ENCODE results near the gene ZFAND3.

Gene ZFAND3

DNA sequence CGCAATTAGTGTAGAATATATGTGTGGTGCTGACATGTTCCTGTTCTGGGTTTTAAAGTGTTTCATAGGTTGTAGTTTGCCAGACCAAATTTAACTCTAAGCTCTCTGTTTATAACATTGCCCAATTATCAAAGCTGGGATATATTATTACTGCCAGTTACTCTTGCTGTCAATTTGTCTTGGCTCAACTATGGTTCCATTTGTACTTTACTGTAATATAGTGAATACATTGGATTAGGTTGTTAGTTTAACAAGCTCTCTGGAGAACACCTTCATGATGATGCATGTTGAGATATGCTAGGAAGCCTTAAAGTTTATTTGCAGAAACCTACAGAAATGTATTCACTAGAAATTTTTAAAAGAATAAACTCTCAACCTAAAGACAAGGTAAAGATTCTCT lies 259.6 kb downstream of the ZFAND3 start:
- DNase-seq (ENCODE audit: low read depth), result no peak
- TF ChIP-seq, protein P1, sequence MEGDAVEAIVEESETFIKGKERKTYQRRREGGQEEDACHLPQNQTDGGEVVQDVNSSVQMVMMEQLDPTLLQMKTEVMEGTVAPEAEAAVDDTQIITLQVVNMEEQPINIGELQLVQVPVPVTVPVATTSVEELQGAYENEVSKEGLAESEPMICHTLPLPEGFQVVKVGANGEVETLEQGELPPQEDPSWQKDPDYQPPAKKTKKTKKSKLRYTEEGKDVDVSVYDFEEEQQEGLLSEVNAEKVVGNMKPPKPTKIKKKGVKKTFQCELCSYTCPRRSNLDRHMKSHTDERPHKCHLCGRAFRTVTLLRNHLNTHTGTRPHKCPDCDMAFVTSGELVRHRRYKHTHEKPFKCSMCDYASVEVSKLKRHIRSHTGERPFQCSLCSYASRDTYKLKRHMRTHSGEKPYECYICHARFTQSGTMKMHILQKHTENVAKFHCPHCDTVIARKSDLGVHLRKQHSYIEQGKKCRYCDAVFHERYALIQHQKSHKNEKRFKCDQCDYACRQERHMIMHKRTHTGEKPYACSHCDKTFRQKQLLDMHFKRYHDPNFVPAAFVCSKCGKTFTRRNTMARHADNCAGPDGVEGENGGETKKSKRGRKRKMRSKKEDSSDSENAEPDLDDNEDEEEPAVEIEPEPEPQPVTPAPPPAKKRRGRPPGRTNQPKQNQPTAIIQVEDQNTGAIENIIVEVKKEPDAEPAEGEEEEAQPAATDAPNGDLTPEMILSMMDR (conservative IDR thresholded peaks at IDR 0.05; ENCODE audit: low read depth, low read length), result no peak
- no peak overlapping the region for H3K4me3 ChIP-seq (ENCODE audit: low read length)

DNA sequence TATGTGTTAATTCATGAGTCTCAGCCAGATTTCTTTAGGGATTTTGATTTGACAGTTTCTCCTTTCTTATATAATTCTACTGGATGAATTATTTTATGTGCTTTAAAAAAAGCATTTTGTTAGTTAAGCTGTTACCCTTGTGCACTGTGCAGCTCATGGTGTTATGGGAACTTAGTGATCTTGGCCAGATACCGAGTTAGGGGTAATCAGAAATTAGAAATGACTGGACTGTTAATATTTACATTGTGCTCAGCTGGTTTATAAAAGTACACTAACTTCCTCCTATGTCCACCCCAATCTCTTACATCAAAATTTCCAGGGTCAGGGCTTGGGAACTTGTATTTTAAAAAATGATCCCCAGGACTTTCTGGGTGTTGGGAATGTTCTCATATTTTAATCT lies 260.0 kb downstream of the ZFAND3 start:
- TF ChIP-seq, protein P1 (conservative IDR thresholded peaks at IDR 0.05; ENCODE audit: low read depth, low read length), result no peak
- DNase-seq (ENCODE audit: low read depth), result no peak
- no peak overlapping the region for H3K4me3 ChIP-seq (ENCODE audit: low read length)

DNA sequence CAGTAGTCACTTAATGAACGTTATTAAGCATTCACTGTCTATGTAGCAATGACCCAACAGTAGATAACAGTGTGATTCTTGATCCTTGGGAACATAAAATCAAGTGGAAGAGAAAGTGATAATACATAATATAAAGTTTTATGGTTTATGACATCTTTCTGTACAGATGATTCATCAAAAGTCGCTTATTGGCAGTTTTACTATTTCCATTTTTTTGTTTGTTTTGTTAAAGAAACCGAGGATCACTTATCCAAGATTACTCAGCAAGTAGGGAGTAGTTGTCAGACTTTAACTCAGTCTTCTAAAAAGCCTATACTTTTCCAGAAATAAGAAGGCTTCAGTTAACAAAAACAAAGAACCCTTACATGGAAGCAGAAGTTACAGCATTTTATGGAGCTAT lies 260.8 kb downstream of the ZFAND3 start:
- TF ChIP-seq, protein P1 (conservative IDR thresholded peaks at IDR 0.05; ENCODE audit: low read depth, low read length), result no peak
- no peak overlapping the region for H3K4me3 ChIP-seq (ENCODE audit: low read length)
- no peak for DNase-seq (ENCODE audit: low read depth)

DNA sequence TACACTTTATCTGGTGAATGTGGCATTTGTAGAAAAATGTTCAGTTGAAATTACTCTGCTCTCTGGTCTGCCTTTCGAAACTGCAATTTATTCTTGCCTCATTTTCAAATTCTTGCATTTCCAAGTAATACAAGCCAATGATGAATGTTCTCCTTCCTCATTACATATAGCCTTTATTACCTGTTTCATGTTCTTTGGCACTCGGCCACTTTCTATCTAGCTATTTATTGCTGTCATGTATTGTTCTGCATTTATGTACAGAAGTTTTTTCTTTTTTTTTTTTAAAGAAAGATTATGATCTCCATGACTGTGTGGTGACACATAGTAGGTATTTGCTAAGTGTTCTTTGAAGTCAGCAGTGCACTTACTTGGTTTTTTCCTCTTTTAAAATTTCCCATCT lies 261.4 kb downstream of the ZFAND3 start:
- no peak for DNase-seq (ENCODE audit: low read depth)
- H3K4me3 ChIP-seq (ENCODE audit: low read length), result no peak overlapping the region
- TF ChIP-seq, protein P1 (conservative IDR thresholded peaks at IDR 0.05; ENCODE audit: low read depth, low read length), result no peak

DNA sequence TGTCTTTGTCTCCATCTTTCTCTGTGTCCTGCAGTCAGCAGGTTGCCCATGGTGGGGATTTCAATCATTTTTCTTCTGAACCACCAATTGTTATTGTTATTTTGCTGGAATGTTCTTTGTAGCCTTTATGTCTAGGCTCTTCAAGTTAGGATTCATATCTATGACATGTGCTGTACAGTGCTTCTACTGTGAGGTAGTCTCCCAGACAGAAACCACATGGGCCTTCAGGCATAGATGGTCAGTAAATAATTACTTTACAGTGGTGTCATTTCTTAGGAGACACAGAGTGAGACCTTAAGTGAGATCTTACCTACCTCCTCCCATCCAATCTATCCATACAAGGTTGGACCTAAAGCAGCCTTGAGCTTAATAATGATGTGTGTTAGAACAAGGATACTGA lies 265.5 kb downstream of the ZFAND3 start:
- no peak for DNase-seq (ENCODE audit: low read depth)
- TF ChIP-seq, protein P1 (conservative IDR thresholded peaks at IDR 0.05; ENCODE audit: low read depth, low read length), result no peak
- no peak overlapping the region for H3K4me3 ChIP-seq (ENCODE audit: low read length)

DNA sequence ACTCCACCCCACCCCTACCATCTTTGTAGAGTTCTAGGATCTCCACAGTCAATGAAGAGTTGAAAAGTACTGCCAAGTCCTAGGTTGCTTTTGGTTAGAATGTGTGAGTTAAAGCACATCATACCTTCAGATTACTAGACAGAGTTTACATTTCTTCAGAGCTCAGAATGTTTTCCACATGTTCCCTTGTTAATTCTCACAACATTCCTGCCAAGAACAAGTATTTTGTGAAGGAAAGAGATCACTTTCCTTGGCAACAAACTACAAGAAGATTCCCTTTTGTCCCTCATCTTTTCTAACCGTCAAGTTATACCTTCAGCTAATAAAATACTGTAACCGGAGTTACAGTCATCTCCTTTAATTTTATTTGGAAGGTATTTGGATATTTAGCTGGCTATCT lies 266.8 kb downstream of the ZFAND3 start:
- no peak for DNase-seq (ENCODE audit: low read depth)
- TF ChIP-seq, protein P1 (conservative IDR thresholded peaks at IDR 0.05; ENCODE audit: low read depth, low read length), result no peak

DNA sequence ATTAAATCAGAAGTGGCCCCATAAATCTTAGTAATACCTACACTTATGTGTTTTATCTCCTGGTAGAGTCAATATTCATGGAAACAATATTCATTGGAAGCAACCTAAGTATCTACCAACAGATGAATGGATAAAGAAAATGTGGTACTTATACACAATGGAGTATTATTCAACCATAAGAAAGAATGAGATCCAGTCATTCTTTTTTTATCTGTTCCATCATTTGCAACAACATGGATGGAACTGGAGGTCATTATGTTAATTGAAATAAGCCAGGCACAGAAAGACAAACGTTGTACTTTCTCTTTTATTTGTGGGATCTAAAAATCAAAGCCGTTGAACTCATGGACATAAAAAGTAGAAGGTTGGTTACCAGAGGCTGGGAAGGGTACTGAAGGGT lies 268.5 kb downstream of the ZFAND3 start:
- TF ChIP-seq, protein P1 (conservative IDR thresholded peaks at IDR 0.05; ENCODE audit: low read depth, low read length), result no peak
- no peak overlapping the region for H3K4me3 ChIP-seq (ENCODE audit: low read length)

More for the DNA sequence above, 266.8 kb downstream of the ZFAND3 start:
- H3K4me3 ChIP-seq (ENCODE audit: low read length), result no peak overlapping the region

More for the DNA sequence above, 268.5 kb downstream of the ZFAND3 start:
- DNase-seq (ENCODE audit: low read depth), result no peak

All from retinal pigment epithelial cell (primary cell).